H9 (cell line): Measurements from ENCODE around the gene PRKAR1A. TPM values are rescaled to one million over a fixed set of nuclear protein-coding genes. Genes with fewer than 3 reads are reported as not detected.
A peak's percentile ranks its signal among the peaks of the same experiment; 100 is the strongest.

Experiments
- DNase-seq: peaks from one replicate; pipeline ENCODE4 v3.0.0-alpha.2; 2017
- H2AFZ ChIP-seq: one replicate; pipeline ENCODE4 v1.6.1; 2013; ENCODE audit warnings: mild to moderate bottlenecking, low read length, control low read depth, moderate library complexity
- H2AK5ac ChIP-seq: 2 replicates; pipeline ENCODE4 v1.6.1; 2013; ENCODE audit warnings: low read length, control low read depth, mixed read lengths; ENCODE audit not compliant: insufficient read length
- H2BK120ac ChIP-seq: one replicate; pipeline ENCODE4 v1.6.1; 2013; ENCODE audit warnings: low read depth, mild to moderate bottlenecking, low read length, control low read depth, inconsistent platforms; ENCODE audit not compliant: poor library complexity, severe bottlenecking
- H2BK12ac ChIP-seq: 2 replicates; pipeline ENCODE4 v1.6.1; 2013; ENCODE audit warnings: low read length, control low read depth, mixed read lengths, low read depth; ENCODE audit not compliant: insufficient read length
- H2BK15ac ChIP-seq: 2 replicates; pipeline ENCODE4 v1.6.1; 2013; ENCODE audit warnings: low read depth, low read length, control low read depth
- H2BK20ac ChIP-seq: one replicate; pipeline ENCODE4 v1.6.1; 2013; ENCODE audit warnings: low read depth, mild to moderate bottlenecking, low read length, control low read depth, inconsistent platforms; ENCODE audit not compliant: poor library complexity, severe bottlenecking
- H2BK5ac ChIP-seq: 2 replicates; pipeline ENCODE4 v1.6.1; 2013; ENCODE audit warnings: low read length, control low read depth, mixed read lengths; ENCODE audit not compliant: insufficient read length
- H3K14ac ChIP-seq: 2 replicates; pipeline ENCODE4 v1.6.1; 2013; ENCODE audit warnings: low read length, control low read depth; ENCODE audit not compliant: insufficient read depth
- H3K18ac ChIP-seq: 2 replicates; pipeline ENCODE4 v1.6.1; 2013; ENCODE audit warnings: low read depth, mild to moderate bottlenecking, mixed read lengths, low read length, control low read depth; ENCODE audit not compliant: insufficient read length
- H3K23ac ChIP-seq: 2 replicates; pipeline ENCODE4 v1.6.1; 2013; ENCODE audit warnings: low read length, control low read depth, mixed read lengths, low read depth; ENCODE audit not compliant: insufficient read length
- H3K23me2 ChIP-seq: 2 replicates; pipeline ENCODE4 v1.6.1; 2013; ENCODE audit warnings: low read depth, mild to moderate bottlenecking, mixed read lengths, low read length, control low read depth; ENCODE audit not compliant: insufficient read length, poor library complexity, severe bottlenecking
- H3K27ac ChIP-seq: 2 replicates; pipeline ENCODE4 v1.5.1; 2013; ENCODE audit warnings: low read length, control low read depth, mixed read lengths, low read depth; ENCODE audit not compliant: insufficient read length
- H3K27me3 ChIP-seq: 2 replicates; pipeline ENCODE4 v1.6.1; 2013; ENCODE audit warnings: low read length, control low read depth, inconsistent platforms; ENCODE audit not compliant: insufficient read depth
- H3K4ac ChIP-seq: 2 replicates; pipeline ENCODE4 v1.6.1; 2013; ENCODE audit warnings: low read depth, mild to moderate bottlenecking, control low read depth, inconsistent platforms, low read length, moderate library complexity
- H3K4me1 ChIP-seq: 2 replicates; pipeline ENCODE4 v1.6.1; 2013; ENCODE audit warnings: low read length, control low read depth, inconsistent platforms; ENCODE audit not compliant: insufficient read depth
- H3K4me2 ChIP-seq: 2 replicates; pipeline ENCODE4 v1.6.1; 2013; ENCODE audit warnings: low read length, control low read depth, mixed read lengths; ENCODE audit not compliant: insufficient read length, insufficient read depth
- H3K56ac ChIP-seq: 2 replicates; pipeline ENCODE4 v1.6.1; 2013; ENCODE audit warnings: low read depth, mild to moderate bottlenecking, mixed read lengths, low read length, control low read depth; ENCODE audit not compliant: insufficient read length
- H3K79me1 ChIP-seq: 2 replicates; pipeline ENCODE4 v1.6.1; 2013; ENCODE audit warnings: low read depth, mild to moderate bottlenecking, moderate library complexity, low read length, control low read depth, inconsistent platforms; ENCODE audit not compliant: insufficient read depth, poor library complexity, severe bottlenecking
- H3K79me2 ChIP-seq: 2 replicates; pipeline ENCODE4 v1.6.1; 2013; ENCODE audit warnings: low read length, control low read depth, inconsistent platforms; ENCODE audit not compliant: insufficient read depth
- H3K9ac ChIP-seq: 2 replicates; pipeline ENCODE4 v1.6.1; 2013; ENCODE audit warnings: low read length, control low read depth, mixed read lengths; ENCODE audit not compliant: insufficient read length; ENCODE audit errors: extremely low read depth
- H3K9me3 ChIP-seq: one replicate; pipeline ENCODE4 v1.6.1; 2013; ENCODE audit warnings: low read depth, low read length, inconsistent platforms; ENCODE audit not compliant: control insufficient read depth
- H3T11ph ChIP-seq: one replicate; pipeline ENCODE4 v1.6.1; 2013; ENCODE audit warnings: mild to moderate bottlenecking, low read length, control low read depth, inconsistent platforms
- H4K20me1 ChIP-seq: one replicate; pipeline ENCODE4 v1.6.1; 2013; ENCODE audit not compliant: control insufficient read depth, insufficient read length, insufficient read depth
- H4K5ac ChIP-seq: 2 replicates; pipeline ENCODE4 v1.6.1; 2013; ENCODE audit warnings: low read depth, mild to moderate bottlenecking, mixed read lengths, low read length, control low read depth; ENCODE audit not compliant: insufficient read length
- H4K8ac ChIP-seq: replicated peaks from 2 replicates; pipeline ENCODE4 v1.6.1; 2013; ENCODE audit warnings: low read length, control low read depth, mixed read lengths, low read depth; ENCODE audit not compliant: insufficient read length
- H4K91ac ChIP-seq: 2 replicates; pipeline ENCODE4 v1.6.1; 2013; ENCODE audit warnings: low read depth, mild to moderate bottlenecking, moderate library complexity, mixed read lengths, low read length, control low read depth; ENCODE audit not compliant: insufficient read length
- H3K27ac Mint-ChIP-seq, 3 experiments: 2 replicates in 2 of 3; 3 replicates in 1 of 3; pipeline ENCODE4 v1.8.0; 2020 to 2021; ENCODE audit warnings: mixed read lengths in 3 of 3, mild to moderate bottlenecking in 1 of 3, moderate library complexity in 1 of 3
- H3K27me3 Mint-ChIP-seq: 2 replicates; pipeline ENCODE4 v1.8.0; 2021; ENCODE audit warnings: low read depth, mild to moderate bottlenecking, moderate library complexity, mixed read lengths
- H3K36me3 Mint-ChIP-seq, 3 experiments: 2 replicates in 2 of 3; 3 replicates in 1 of 3; pipeline ENCODE4 v1.8.0; 2020 to 2021; ENCODE audit warnings: low read depth in 3 of 3, mixed read lengths in 3 of 3; ENCODE audit not compliant: insufficient read depth in 1 of 3
- H3K4me1 Mint-ChIP-seq, 2 experiments: 2 replicates each; pipeline ENCODE4 v1.8.0; 2020; ENCODE audit warnings: mixed read lengths in 2 of 2
- H3K4me3 Mint-ChIP-seq, 2 experiments: 2 replicates in 1 of 2; 3 replicates in 1 of 2; pipeline ENCODE4 v1.8.0; 2020 to 2021; ENCODE audit warnings: mild to moderate bottlenecking in 2 of 2, mixed read lengths in 2 of 2, moderate library complexity in 1 of 2
- H3K9me3 Mint-ChIP-seq, 2 experiments: 2 replicates in 1 of 2; 3 replicates in 1 of 2; pipeline ENCODE4 v1.8.0; 2020; ENCODE audit warnings: mild to moderate bottlenecking in 2 of 2, mixed read lengths in 2 of 2, moderate library complexity in 1 of 2
- CTCF ChIP-seq: fragments of 200-600 bp; sonication (generic); conservative IDR thresholded peaks from 3 replicates; pipeline ENCODE4 v1.8.0; 2021; ENCODE audit warnings: antibody characterized with exemption, mild to moderate bottlenecking
- WGBS: extraction: QIAGEN DNeasy Blood & Tissue Kit; methylation state at CpG from one replicate; pipeline ENCODE4 v1.1.7; 2013; ENCODE audit warnings: missing lambda C conversion rate, low lambda C conversion rate, mixed read lengths; ENCODE audit not compliant: insufficient read length; ENCODE audit errors: extremely low coverage; 5-methylcytosine and 5-hydroxymethylcytosine counted together
- total RNA-seq: library from RNA; stranded (reverse); gene quantifications from 2 replicates; pipeline ENCODE4 v1.2.1, GENCODE V29; 2021

The PRKAR1A gene
- total RNA-seq, 1 experiment from 2014 or later, result 171 TPM

GRCh38 chr17:68514831-68515635, 2.8 kb downstream of the PRKAR1A start:
- Mint-ChIP-seq H3K27me3 (0 out of 2 replicates have a peak, but pooled peaks cover 2% of the 10 kb centered on the region), H3K4me1 (peaks cover 27 to 32% of the 10 kb centered on the region in 2 experiments), H3K36me3 (peaks cover 43 to 56% (median 55%) of the 10 kb centered on the region in 3 experiments), H3K9me3 (peaks cover 16 to 17% of the 10 kb centered on the region in 2 experiments), H3K4me3 (peak overlapping the region in 1 of 2 experiments; percentile 97; a peak in 3 of 5 replicates), H3K27ac (0 out of 7 replicates have a peak overlapping the region, but pooled peaks of 1 of the 3 experiments have one; percentile 7)
- DNase-seq, result no peak
- Histone ChIP-seq H2BK5ac (no peak overlapping the region), H3K4ac (no peak overlapping the region), H2BK20ac (no peak overlapping the region), H2AK5ac (no peak overlapping the region), H2AFZ (no peak overlapping the region), H2BK120ac (no peak overlapping the region), H3K27me3 (no peaks in the 10 kb centered on the region), H4K20me1 (no peaks in the 10 kb centered on the region), H3K79me2 (peaks cover 18% of the 10 kb centered on the region; the same call in 1 of the 2 replicates), H2BK12ac (no peak overlapping the region), H3K27ac (no peak overlapping the region), H3K4me2 (no peak overlapping the region), H4K8ac (no peak overlapping the region), H3K4me1 (no peaks in the 10 kb centered on the region), H4K91ac (no peak overlapping the region), H4K5ac (no peak overlapping the region), H3K23me2 (peaks cover 9% of the 10 kb centered on the region), H3K18ac (no peak overlapping the region), H3T11ph (no peak overlapping the region), H3K79me1 (peaks cover 11% of the 10 kb centered on the region), H3K23ac (no peak overlapping the region), H2BK15ac (no peak overlapping the region), H3K9me3 (peaks cover 12% of the 10 kb centered on the region), H3K9ac (no peak overlapping the region), H3K56ac (no peak overlapping the region), H3K14ac (no peak overlapping the region)
- no peak for TF ChIP-seq CTCF
- no CpG with 5 or more reads among the region's 15 CpGs for WGBS
